ENCODE measurements around the gene RNF111.
"Not testable (repeated sequence)": the region's sequence is repeated elsewhere in the genome, so short reads cannot be mapped to it uniquely, and the experiment has no call there.

The RNF111 gene

GRCh38 chr15:59133929-59134427 is 146.5 kb downstream of the RNF111 start:
- DNase-seq (ENCODE audit: low read depth in 2 of 2) = no peak

DNA sequence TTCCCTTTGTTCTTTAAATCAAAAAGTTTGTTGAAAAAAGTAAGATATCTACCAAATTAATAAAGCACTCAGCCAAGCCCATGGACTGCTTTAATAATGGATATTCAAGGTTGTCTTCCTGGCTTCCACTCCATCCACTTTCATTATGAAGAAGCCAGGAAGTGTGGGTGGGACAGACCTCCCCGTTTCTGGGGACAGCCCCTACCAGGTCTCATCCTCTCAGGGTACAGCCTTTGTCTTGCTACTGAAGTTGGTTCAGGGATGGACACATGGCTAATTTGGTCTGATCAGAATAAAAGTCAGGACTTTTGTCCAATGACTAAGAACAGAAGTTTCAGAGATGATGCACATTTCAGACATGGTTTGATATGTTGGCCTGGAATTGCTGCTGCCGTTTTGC is 150.1 kb downstream of the RNF111 start:
- DNase-seq (ENCODE audit: low read depth in 2 of 2) = no peak

DNA sequence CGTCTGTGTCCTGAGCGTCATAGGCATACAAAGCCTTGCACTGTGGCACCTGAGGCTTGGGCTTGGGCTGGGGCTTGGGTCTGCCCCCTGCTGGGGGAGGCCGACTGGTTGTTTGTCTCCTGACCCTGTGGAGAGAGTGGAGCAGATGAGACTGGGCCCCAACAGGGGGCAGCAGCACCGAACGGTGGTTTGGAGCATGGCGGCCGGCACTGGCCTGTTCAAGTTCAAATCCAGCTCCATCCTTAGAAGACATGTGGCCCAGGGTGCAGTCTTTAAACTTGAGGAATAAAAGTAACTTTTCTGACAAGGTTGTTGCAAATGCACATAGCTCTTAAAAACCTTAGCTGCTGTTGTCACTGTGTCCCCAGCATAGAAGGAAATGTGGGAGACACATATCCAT is 150.8 kb downstream of the RNF111 start:
- peak; percentile 10 to 17 for DNase-seq (ENCODE audit: low read depth in 2 of 2)

GRCh38 chr15:59140422-59141226 is 153.2 kb downstream of the RNF111 start:
- no peak for DNase-seq (ENCODE audit: low read depth in 2 of 2)

DNA sequence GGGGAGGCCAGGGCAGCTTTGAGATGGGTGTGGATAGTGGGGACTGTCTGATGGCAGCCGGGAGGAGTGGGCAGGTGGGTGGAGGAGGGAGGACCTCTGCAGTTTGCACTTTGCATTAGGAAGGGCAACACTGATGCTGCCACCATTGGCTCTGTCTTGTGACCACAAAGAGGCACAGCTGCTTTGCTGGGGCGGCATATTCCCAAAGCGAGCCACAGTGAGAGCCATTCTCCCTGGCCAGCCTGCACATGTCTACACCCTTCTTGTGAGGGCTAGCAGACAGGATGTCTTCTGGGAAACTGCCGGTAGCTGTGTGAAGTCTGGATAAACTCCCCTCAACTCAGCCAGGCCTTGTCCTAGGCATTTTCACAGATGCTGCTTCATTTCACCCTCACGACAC is 155.8 kb downstream of the RNF111 start:
- no peak for DNase-seq (ENCODE audit: low read depth in 2 of 2)

GRCh38 chr15:59144594-59144993 is 157.1 kb downstream of the RNF111 start:
- not testable (repeated sequence) for DNase-seq (ENCODE audit: low read depth in 2 of 2)

Data from activated CD8-positive, alpha-beta memory T cell treated with anti-CD3 and anti-CD28 coated beads for 4 hours (primary cell).